Mucosa of descending colon (tissue), 3 donors: ENCODE data around the gene CREB1. TPM values are rescaled to one million over a fixed set of nuclear protein-coding genes. Genes with fewer than 3 reads are reported as not detected.
A peak's percentile ranks its signal among the peaks of the same experiment; 100 is the strongest.

Source experiments
- ATAC-seq: fragments of 200-7000 bp; cut with Tn5 transposase; one replicate; pipeline ENCODE4 v1.9.1; 2020; ENCODE audit warnings: mild to moderate bottlenecking, moderate library complexity
- DNase-seq, 3 donors: peaks; one replicate each; pipeline ENCODE4 v3.0.0-alpha.2; 2020
- H3K36me3 ChIP-seq: fragments of 200-600 bp; one replicate; pipeline ENCODE4 v1.8.0; 2021; ENCODE audit warnings: low read depth, mild to moderate bottlenecking
- H3K4me1 ChIP-seq: fragments of 200-600 bp; one replicate; pipeline ENCODE4 v1.8.0; 2021; ENCODE audit warnings: low read depth, mild to moderate bottlenecking
- H3K4me3 ChIP-seq: fragments of 200-600 bp; one replicate; pipeline ENCODE4 v1.8.0; 2021; ENCODE audit warnings: mild to moderate bottlenecking
- H3K9me3 ChIP-seq: fragments of 200-600 bp; one replicate; pipeline ENCODE4 v1.8.0; 2021; ENCODE audit warnings: mild to moderate bottlenecking
- CTCF ChIP-seq: fragments of 200-600 bp; IDR thresholded peaks from one replicate; pipeline ENCODE4 v1.8.0; 2022; ENCODE audit warnings: antibody characterized with exemption, mild to moderate bottlenecking
- intact Hi-C, 2 donors: fragments of 100-400 bp; cut with DNase I in 1 of 2; cut with micrococcal nuclease in 1 of 2; formaldehyde crosslinking; loops; one replicate each; pipeline versions ENCODE4 v1.11.0 to v1.11.1; 2022; cut with DNase I, micrococcal nuclease
- total RNA-seq, 3 donors: library from RNA; stranded (reverse); fragmentation: NEBNext Ultra II Directional in 2 of 3; extraction: Animal tissue kit (Norgen Biotek cat#: 25700) in 2 of 3; gene quantifications; one replicate each; pipeline versions ENCODE4 v1.2.1 to v1.2.4, GENCODE V29; 2021 to 2023
- donor health status: DM: no; HTN: no; CAD: no; lungs with moderate emphysema.
- donor health status: DM: no; HTN: no; CAD: no.
- donor health status: DM: no; HTN: yes; CAD: no.

Gene CREB1
- total RNA-seq, 3 donors from 2014 or later, result 51.1 to 65.0 (median 53.3) TPM

GRCh38 chr2:207498427-207498826, 31.3 kb upstream of the CREB1 start:
- no peak for TF ChIP-seq CTCF
- no peaks in the 10 kb centered on the region for H3K4me1 ChIP-seq
- DNase-seq (no peak), ATAC-seq (no peak)
- H3K36me3 ChIP-seq, result no peaks in the 10 kb centered on the region
- no peak overlapping the region for H3K4me3 ChIP-seq
- intact Hi-C loops, result no loop called here
- H3K9me3 ChIP-seq, result no peaks in the 10 kb centered on the region

DNA sequence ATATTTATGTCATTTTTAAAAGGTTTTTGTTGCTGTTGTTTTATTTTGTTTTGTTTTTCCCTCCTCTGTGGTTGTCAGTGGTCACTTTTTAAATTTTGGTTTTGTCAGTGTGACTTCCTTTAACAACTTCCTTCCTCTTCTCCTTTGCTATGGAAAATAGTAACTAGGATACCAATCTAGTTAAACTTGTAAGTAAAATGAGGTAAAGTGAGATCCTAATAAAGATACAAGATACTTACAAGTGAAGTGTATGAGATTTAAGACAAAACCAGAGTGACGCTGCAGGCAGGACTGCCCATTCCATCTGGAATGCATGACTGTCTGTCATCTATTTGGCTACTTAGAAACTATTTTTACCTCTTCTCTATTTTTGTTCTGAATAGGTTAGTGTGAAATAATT, 30.6 kb upstream of the CREB1 start:
- intact Hi-C loops, result no loop called here
- ATAC-seq, result no peak
- DNase-seq, result no peak
- no peak for TF ChIP-seq CTCF
- H3K9me3 ChIP-seq, result no peaks in the 10 kb centered on the region
- H3K36me3 ChIP-seq, result no peaks in the 10 kb centered on the region
- no peaks in the 10 kb centered on the region for H3K4me1 ChIP-seq
- no peak overlapping the region for H3K4me3 ChIP-seq

DNA sequence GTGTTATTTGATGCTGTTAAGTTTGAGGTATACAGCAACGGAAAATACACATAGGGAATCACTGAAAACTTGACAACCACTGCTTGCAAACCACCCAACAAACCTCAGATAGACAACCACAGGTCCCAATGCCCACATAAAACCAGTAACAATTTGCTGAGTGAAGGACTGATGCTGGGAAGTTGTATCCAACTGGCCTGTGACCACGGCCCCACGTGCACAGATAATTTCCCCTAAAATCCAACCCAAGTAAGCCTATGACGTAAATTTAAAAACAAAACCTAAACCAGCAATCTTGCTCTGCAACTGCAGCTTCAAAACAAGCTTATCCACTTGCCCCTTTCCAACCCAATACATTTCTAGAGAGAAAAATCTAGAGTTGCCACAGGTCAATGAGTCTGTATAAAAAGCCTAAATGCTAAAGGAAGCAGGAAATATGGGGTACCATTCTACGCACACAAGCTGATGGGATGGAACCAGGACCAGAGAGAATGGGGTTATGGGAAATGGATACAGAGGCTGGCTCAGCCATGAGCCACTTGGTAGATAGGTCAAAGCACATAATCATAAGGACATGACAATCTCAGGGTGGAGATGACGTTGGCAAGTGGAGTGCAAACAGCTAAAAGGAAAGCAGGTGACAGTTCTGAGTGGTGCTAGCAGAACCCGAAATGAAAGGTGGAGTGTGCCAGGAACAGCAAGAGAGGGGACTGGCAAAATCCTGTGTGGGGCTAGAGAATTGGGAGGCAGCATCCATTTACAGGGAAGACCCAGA, 27.8 kb upstream of the CREB1 start:
- Histone ChIP-seq H3K4me1 (no peaks in the 10 kb centered on the region), H3K4me3 (no peak overlapping the region), H3K9me3 (no peaks in the 10 kb centered on the region), H3K36me3 (no peaks in the 10 kb centered on the region)
- no peak for TF ChIP-seq CTCF
- intact Hi-C loops, result no loop called here
- DNase-seq (peak in 1 of 3 donors; percentile 16), ATAC-seq (no peak)

DNA sequence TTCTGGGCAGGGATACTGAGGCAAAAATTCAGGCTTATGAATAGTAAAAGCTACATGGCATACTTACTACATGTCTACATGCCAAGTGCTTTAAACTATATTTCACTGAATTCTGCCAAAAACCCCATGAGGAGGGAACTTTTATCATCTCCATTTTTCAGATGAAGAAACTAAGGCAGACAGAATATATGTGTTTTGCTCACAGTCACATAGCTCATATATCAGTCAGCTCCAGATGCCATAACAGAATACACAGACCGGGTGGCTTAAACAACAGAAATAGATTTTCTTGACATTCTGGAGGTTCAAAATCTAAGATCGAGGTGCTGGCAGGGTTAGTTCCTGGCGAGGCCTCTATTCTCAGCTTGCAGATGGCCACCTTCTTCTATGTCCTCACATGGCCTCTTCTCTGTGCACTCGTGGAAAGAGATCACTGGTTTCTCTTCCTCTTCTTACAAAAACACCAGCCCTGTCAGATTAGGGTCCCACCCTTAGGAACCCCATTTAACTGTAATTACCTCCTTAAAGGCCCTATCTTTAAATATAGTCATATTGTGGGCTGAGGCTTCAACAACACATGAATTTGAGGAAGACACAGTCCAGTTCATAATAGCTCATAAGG, 27.1 kb upstream of the CREB1 start:
- DNase-seq, result no peak
- TF ChIP-seq CTCF, result no peak
- intact Hi-C loops, result no loop called here
- H3K4me3 ChIP-seq, result no peak overlapping the region
- H3K4me1 ChIP-seq, result no peaks in the 10 kb centered on the region
- no peaks in the 10 kb centered on the region for H3K9me3 ChIP-seq
- H3K36me3 ChIP-seq, result no peaks in the 10 kb centered on the region
- peak; percentile 57 for ATAC-seq

DNA sequence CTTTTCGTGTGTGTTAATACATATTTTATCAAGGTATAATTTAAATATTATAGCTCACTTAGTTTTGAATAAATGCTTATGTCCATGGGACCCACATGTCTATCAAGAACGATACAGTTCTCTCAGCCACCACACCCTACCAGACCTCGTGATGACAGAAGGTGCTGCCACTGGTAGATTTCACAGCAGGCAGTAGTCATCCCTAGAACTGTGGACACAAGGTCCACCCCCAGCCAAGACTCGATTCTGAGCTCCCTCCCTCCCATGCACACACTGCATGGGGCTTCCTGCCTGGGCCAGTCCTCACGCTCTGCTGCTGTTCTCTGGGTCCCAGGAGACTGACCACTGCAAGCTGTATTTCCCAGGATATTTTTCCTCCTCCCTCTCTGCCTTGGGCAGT, 26.5 kb upstream of the CREB1 start:
- H3K4me3 ChIP-seq, result no peak overlapping the region
- H3K9me3 ChIP-seq, result no peaks in the 10 kb centered on the region
- no peaks in the 10 kb centered on the region for H3K36me3 ChIP-seq
- H3K4me1 ChIP-seq, result no peaks in the 10 kb centered on the region
- peak; percentile 45 for ATAC-seq
- peak in 1 of 3 donors; percentile 19 for DNase-seq
- intact Hi-C loops, result no loop called here
- TF ChIP-seq CTCF, result no peak
